ENCODE results near the gene AP1S3. TPM values are rescaled to one million over a fixed set of nuclear protein-coding genes. Genes with fewer than 3 reads are reported as not detected.
"Not testable (repeated sequence)": the region's sequence is repeated elsewhere in the genome, so short reads cannot be mapped to it uniquely, and the experiment has no call there.

AP1S3 gene
- polyA plus RNA-seq, 1 experiment, result 2.9 TPM

DNA sequence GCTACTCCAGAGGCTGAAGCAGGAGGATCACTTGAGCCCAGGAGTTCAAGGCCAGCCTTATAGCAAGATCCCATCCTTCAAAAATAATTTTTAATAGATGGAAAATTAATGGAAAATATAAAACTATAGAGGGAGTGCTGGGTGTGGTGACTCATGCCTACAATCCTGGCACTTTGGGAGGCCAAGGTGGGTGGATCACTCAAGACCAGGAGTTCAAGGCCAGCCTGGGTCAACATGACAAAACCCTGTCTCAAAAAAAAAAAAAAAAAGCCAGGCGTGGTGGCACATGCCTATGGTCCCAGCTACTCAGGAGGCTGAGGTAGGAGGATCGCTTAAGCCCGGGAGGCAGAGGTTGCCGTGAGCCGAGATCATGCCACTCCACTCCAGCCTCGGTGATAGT, 48.0 kb downstream of the AP1S3 start:
- Histone ChIP-seq H3K9me3 (ENCODE audit: control insufficient read depth, insufficient read depth, low read length) (no peaks in the 10 kb centered on the region), H3K27me3 (ENCODE audit: control insufficient read depth, insufficient read depth, low read length) (no peaks in the 10 kb centered on the region), H3K4me3 (ENCODE audit: low read depth, low read length) (no peak overlapping the region), H3K27ac (ENCODE audit: low read depth, low read length) (no peak overlapping the region)
- POLR2A ChIA-PET, result no interaction called here
- TF ChIP-seq, protein P1, sequence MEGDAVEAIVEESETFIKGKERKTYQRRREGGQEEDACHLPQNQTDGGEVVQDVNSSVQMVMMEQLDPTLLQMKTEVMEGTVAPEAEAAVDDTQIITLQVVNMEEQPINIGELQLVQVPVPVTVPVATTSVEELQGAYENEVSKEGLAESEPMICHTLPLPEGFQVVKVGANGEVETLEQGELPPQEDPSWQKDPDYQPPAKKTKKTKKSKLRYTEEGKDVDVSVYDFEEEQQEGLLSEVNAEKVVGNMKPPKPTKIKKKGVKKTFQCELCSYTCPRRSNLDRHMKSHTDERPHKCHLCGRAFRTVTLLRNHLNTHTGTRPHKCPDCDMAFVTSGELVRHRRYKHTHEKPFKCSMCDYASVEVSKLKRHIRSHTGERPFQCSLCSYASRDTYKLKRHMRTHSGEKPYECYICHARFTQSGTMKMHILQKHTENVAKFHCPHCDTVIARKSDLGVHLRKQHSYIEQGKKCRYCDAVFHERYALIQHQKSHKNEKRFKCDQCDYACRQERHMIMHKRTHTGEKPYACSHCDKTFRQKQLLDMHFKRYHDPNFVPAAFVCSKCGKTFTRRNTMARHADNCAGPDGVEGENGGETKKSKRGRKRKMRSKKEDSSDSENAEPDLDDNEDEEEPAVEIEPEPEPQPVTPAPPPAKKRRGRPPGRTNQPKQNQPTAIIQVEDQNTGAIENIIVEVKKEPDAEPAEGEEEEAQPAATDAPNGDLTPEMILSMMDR (IDR thresholded peaks at IDR 0.05; ENCODE audit: low read depth, low read length), result no peak
- CTCF ChIA-PET, result interaction anchor here (1.1 kb wide), 1 partner anchor 542 kb away, joined by 3 read pairs; no protein-coding TSS in a partner anchor
- DNase-seq (ENCODE audit: low read depth, low spot score), result no peak

DNA sequence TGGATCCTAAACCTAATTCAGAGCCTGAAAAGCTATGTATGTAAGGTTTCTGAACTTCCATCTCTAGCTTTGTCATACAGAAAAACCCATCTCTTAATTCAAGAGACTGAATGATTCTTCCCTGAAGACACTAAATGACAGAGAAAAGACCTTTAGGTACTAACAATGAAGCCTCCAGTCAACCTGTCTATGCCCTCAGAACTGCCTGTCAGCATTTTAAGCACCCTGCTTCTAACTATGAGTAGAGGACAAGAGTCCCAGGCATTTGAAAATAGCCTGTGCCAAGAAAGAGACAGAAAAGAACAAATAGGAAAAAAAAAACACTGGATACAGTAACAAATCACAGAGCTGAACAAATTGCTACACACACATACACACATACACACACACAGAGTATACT, 48.6 kb downstream of the AP1S3 start:
- DNase-seq (ENCODE audit: low read depth, low spot score), result no peak
- Histone ChIP-seq H3K4me3 (ENCODE audit: low read depth, low read length) (no peak overlapping the region), H3K27ac (ENCODE audit: low read depth, low read length) (no peak overlapping the region), H3K9me3 (ENCODE audit: control insufficient read depth, insufficient read depth, low read length) (no peaks in the 10 kb centered on the region), H3K27me3 (ENCODE audit: control insufficient read depth, insufficient read depth, low read length) (no peaks in the 10 kb centered on the region)
- TF ChIP-seq, protein P1 (IDR thresholded peaks at IDR 0.05; ENCODE audit: low read depth, low read length), result no peak
- CTCF ChIA-PET, result interaction anchor here (0.8 to 1.1 kb wide), 2 partner anchors 329 to 541 kb away, joined by 3 to 4 read pairs; no protein-coding TSS in a partner anchor
- POLR2A ChIA-PET, result interaction anchor here (0.6 kb wide), 1 partner anchor 551 kb away, joined by 3 read pairs; no protein-coding TSS in a partner anchor

DNA sequence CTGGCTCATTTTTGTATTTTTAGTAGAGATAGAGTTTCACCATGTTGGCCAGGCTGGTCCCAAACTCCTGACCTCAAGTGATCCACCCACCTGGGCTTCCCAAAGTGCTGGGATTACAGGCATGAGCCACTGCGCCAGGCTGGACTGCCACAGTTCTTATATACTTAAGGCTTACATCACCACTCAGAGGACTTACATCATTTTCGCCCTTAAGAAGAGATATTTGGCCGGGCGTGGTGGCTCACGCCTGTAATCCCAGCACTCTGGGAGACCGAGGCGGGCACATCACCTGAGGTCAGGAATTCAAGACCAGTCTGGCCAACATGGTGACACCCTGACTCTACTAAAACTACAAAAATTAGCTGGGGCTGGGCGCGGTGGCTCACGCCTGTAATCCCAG, 49.3 kb downstream of the AP1S3 start:
- DNase-seq (ENCODE audit: low read depth, low spot score); H3K9me3 ChIP-seq (ENCODE audit: control insufficient read depth, insufficient read depth, low read length); H3K4me3 ChIP-seq (ENCODE audit: low read depth, low read length); POLR2A ChIA-PET; H3K27ac ChIP-seq (ENCODE audit: low read depth, low read length); H3K27me3 ChIP-seq (ENCODE audit: control insufficient read depth, insufficient read depth, low read length): not testable (repeated sequence)
- CTCF ChIA-PET, result interaction anchor here (0.8 kb wide), 1 partner anchor 329 kb away, joined by 4 read pairs; no protein-coding TSS in a partner anchor

DNA sequence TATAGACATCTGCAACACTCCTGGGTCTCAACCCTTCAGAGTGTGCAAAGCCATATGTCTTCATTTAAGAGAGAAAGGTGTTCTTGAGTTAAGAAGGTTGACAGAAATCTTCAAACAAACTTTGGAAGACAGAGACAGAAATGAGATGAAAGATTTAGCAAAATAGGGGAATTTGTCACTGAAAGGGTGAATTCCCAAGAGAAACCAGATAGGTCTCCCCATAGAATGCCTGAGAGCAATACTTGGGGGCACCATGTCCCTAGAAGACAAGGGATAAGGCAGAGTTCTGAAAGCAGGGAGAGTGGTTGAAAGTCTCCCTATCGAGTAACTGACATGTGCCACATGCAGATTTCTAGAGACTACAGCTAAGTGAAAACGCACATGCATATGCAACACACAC, 50.0 kb downstream of the AP1S3 start:
- POLR2A ChIA-PET, result no interaction called here
- Histone ChIP-seq H3K4me3 (ENCODE audit: low read depth, low read length) (no peak overlapping the region), H3K27me3 (ENCODE audit: control insufficient read depth, insufficient read depth, low read length) (no peaks in the 10 kb centered on the region), H3K27ac (ENCODE audit: low read depth, low read length) (no peak overlapping the region), H3K9me3 (ENCODE audit: control insufficient read depth, insufficient read depth, low read length) (no peaks in the 10 kb centered on the region)
- TF ChIP-seq, protein P1 (IDR thresholded peaks at IDR 0.05; ENCODE audit: low read depth, low read length), result no peak
- CTCF ChIA-PET, result no interaction called here
- no peak for DNase-seq (ENCODE audit: low read depth, low spot score)

DNA sequence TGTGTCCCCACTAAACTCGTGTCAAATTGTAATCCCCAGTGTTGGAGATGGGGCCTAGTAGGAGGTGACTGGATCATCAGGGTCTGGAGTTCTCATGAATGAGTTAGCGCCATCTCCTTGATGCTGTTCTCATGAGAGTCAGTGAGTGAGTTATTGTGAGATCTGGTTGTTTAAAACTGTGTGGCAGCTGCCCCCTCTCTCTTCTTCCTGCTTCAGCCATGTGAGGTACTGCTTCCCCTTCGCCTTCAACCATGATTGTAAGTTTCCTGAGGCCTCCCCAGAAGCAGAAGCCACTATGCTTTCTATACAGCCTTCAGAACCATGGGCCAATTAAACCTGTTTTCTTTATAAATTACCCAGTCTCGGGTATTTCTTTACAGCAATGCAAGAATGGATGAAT, 50.4 kb downstream of the AP1S3 start:
- TF ChIP-seq, protein P1 (IDR thresholded peaks at IDR 0.05; ENCODE audit: low read depth, low read length), result no peak
- Histone ChIP-seq H3K27ac (ENCODE audit: low read depth, low read length) (no peak overlapping the region), H3K9me3 (ENCODE audit: control insufficient read depth, insufficient read depth, low read length) (no peaks in the 10 kb centered on the region), H3K27me3 (ENCODE audit: control insufficient read depth, insufficient read depth, low read length) (no peaks in the 10 kb centered on the region), H3K4me3 (ENCODE audit: low read depth, low read length) (no peak overlapping the region)
- CTCF ChIA-PET, result no interaction called here
- no peak for DNase-seq (ENCODE audit: low read depth, low spot score)
- POLR2A ChIA-PET, result no interaction called here

DNA sequence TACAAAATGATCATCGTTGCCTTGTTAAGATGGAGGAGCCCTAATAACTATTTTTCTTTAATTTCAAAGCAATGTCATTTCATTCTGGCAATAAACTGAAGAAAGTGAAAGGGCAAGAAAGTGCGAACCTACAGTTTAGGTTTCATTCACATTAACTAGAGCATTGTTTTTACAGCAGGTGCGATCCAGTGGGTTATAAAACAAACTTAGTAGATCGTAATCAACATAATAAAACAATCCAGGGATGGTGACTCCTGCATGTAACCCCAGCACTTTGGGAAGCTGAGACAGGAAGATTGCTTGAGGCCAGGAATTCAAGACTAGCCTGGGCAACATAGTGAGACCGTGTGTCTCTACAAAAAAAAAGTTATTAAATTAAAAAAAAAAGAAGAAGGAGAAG, 51.1 kb downstream of the AP1S3 start:
- ChIA-PET CTCF (no interaction called here), POLR2A (no interaction called here)
- H3K27ac ChIP-seq (ENCODE audit: low read depth, low read length), result no peak overlapping the region
- TF ChIP-seq, protein P1 (IDR thresholded peaks at IDR 0.05; ENCODE audit: low read depth, low read length), result no peak
- H3K9me3 ChIP-seq (ENCODE audit: control insufficient read depth, insufficient read depth, low read length), result no peaks in the 10 kb centered on the region
- DNase-seq (ENCODE audit: low read depth, low spot score), result no peak
- H3K4me3 ChIP-seq (ENCODE audit: low read depth, low read length), result no peak overlapping the region
- no peaks in the 10 kb centered on the region for H3K27me3 ChIP-seq (ENCODE audit: control insufficient read depth, insufficient read depth, low read length)
